SK-N-SH treated with all-trans-retinoic acid at 6 μM for 48 hours (cell line): Measurements from ENCODE around the gene CHTF8.

Experiments
- ATAC-seq: fragments of 200-7000 bp; cut with Tn5 transposase; 3 replicates; pipeline ENCODE4 v1.9.1; 2020; ENCODE audit warnings: mild to moderate bottlenecking, moderate library complexity
- CREB5 ChIP-seq: fragments of 250-450 bp; sonication (Bioruptor Pico); IDR thresholded peaks from 2 replicates; pipeline ENCODE4 v1.5.1; 2020; ENCODE audit warnings: low read depth, mild to moderate bottlenecking, moderate library complexity
- CSDC2 ChIP-seq: fragments of 250-450 bp; sonication (Bioruptor Pico); IDR thresholded peaks from 2 replicates; pipeline ENCODE4 v1.5.0; 2020; ENCODE audit warnings: mild to moderate bottlenecking, moderate library complexity
- CSRNP3 ChIP-seq: fragments of 250-450 bp; sonication (Bioruptor Pico); IDR thresholded peaks from 2 replicates; pipeline ENCODE4 v1.5.1; 2021; ENCODE audit warnings: mild to moderate bottlenecking, moderate library complexity
- ESRRG ChIP-seq: fragments of 250-450 bp; sonication (Bioruptor Pico); IDR thresholded peaks from 2 replicates; pipeline ENCODE4 v1.6.1; 2021; ENCODE audit warnings: mild to moderate bottlenecking
- GLIS3 ChIP-seq: fragments of 250-450 bp; sonication (Bioruptor Pico); IDR thresholded peaks from 2 replicates; pipeline ENCODE4 v1.5.0; 2020; ENCODE audit warnings: mild to moderate bottlenecking, moderate library complexity
- ISL1 ChIP-seq: fragments of 250-450 bp; sonication (Bioruptor Pico); IDR thresholded peaks from 2 replicates; pipeline ENCODE4 v2.1.2; 2022; ENCODE audit warnings: mild to moderate bottlenecking, moderate library complexity
- OSR1 ChIP-seq: fragments of 250-450 bp; sonication (Bioruptor Pico); IDR thresholded peaks from 2 replicates; pipeline ENCODE4 v1.8.0; 2022; ENCODE audit warnings: moderate library complexity, mild to moderate bottlenecking, inconsistent platforms
- PATZ1 ChIP-seq: fragments of 250-450 bp; sonication (Bioruptor Pico); IDR thresholded peaks from 2 replicates; pipeline ENCODE4 v1.8.0; 2020; ENCODE audit warnings: mild to moderate bottlenecking, moderate library complexity, borderline replicate concordance
- POU6F1 ChIP-seq: fragments of 250-450 bp; sonication (Bioruptor Pico); IDR thresholded peaks from 2 replicates; pipeline ENCODE4 v1.8.0; 2021; ENCODE audit warnings: low read depth, mild to moderate bottlenecking, moderate library complexity, borderline replicate concordance
- SNAI2 ChIP-seq: fragments of 250-450 bp; sonication (Bioruptor Pico); IDR thresholded peaks from 2 replicates; pipeline ENCODE4 v1.5.0; 2020; ENCODE audit warnings: mild to moderate bottlenecking, moderate library complexity
- TCF4 ChIP-seq: fragments of 250-450 bp; sonication (Bioruptor Pico); IDR thresholded peaks from 2 replicates; pipeline ENCODE4 v1.8.0; 2021; ENCODE audit warnings: mild to moderate bottlenecking, moderate library complexity, borderline replicate concordance
- TOX ChIP-seq: fragments of 250-450 bp; sonication (Bioruptor Pico); IDR thresholded peaks from 2 replicates; pipeline ENCODE4 v1.8.0; 2021; ENCODE audit warnings: mild to moderate bottlenecking, moderate library complexity, borderline replicate concordance
- TSHZ2 ChIP-seq: fragments of 250-450 bp; sonication (Bioruptor Pico); IDR thresholded peaks from 2 replicates; pipeline ENCODE4 v1.5.0; 2020; ENCODE audit warnings: mild to moderate bottlenecking, moderate library complexity
- ZC3H10 ChIP-seq: fragments of 250-450 bp; sonication (Bioruptor Pico); IDR thresholded peaks from 2 replicates; pipeline ENCODE4 v1.5.1; 2021; ENCODE audit warnings: mild to moderate bottlenecking, moderate library complexity
- ZFP3 ChIP-seq: fragments of 250-450 bp; sonication (Bioruptor Pico); IDR thresholded peaks from 2 replicates; pipeline ENCODE4 v1.5.0; 2020; ENCODE audit warnings: mild to moderate bottlenecking, moderate library complexity
- ZNF565 ChIP-seq: fragments of 450-650 bp; formaldehyde crosslinking; conservative IDR thresholded peaks from 2 replicates; pipeline ENCODE4 v1.5.0; 2020; ENCODE audit warnings: low read depth, mild to moderate bottlenecking, moderate library complexity
- ZNF70 ChIP-seq: fragments of 450-650 bp; formaldehyde crosslinking; IDR thresholded peaks from 2 replicates; pipeline ENCODE4 v1.5.0; 2020; ENCODE audit warnings: mild to moderate bottlenecking, moderate library complexity
- ZNF8 ChIP-seq: fragments of 450-650 bp; formaldehyde crosslinking; IDR thresholded peaks from 2 replicates; pipeline ENCODE4 v1.5.0; 2020; ENCODE audit warnings: mild to moderate bottlenecking, moderate library complexity

The CHTF8 gene

GRCh38 chr16:69114976-69115355 lies 17.4 kb downstream of the CHTF8 start:
- no peak for ATAC-seq

GRCh38 chr16:69114346-69114975 lies 17.9 kb downstream of the CHTF8 start:
- no peak for ATAC-seq
- TF ChIP-seq CREB5 (no peak), PATZ1 (CRISPR knock-in tag) (no peak), ZNF565 (CRISPR knock-in tag) (no peak), TOX (no peak), ZC3H10 (CRISPR knock-in tag) (no peak), GLIS3 (CRISPR knock-in tag) (no peak), ZFP3 (CRISPR knock-in tag) (no peak), CSDC2 (no peak), OSR1 (CRISPR knock-in tag) (no peak), ZNF8 (CRISPR knock-in tag) (no peak)

More at GRCh38 chr16:69114976-69115355, 17.4 kb downstream of the CHTF8 start:
- TF ChIP-seq OSR1 (CRISPR knock-in tag), result no peak
- no peak for TF ChIP-seq ESRRG (CRISPR knock-in tag)
- TF ChIP-seq ZNF8 (CRISPR knock-in tag), result no peak
- no peak for TF ChIP-seq CSRNP3
- TF ChIP-seq TSHZ2, result no peak
- TF ChIP-seq ZNF70 (CRISPR knock-in tag), result no peak
- TF ChIP-seq TCF4, result no peak
- TF ChIP-seq PATZ1 (CRISPR knock-in tag), result no peak
- no peak for TF ChIP-seq SNAI2 (CRISPR knock-in tag)
- no peak for TF ChIP-seq CSDC2
- no peak for TF ChIP-seq ISL1 (CRISPR knock-in tag)
- TF ChIP-seq POU6F1 (CRISPR knock-in tag), result no peak
- TF ChIP-seq CREB5, result no peak
